Activated naive CD8-positive, alpha-beta T cell treated with anti-CD3 and anti-CD28 coated beads, Interleukin-2, amount 50 U/mL, for 24 hours (primary cell): Measurements from ENCODE around the gene FAM98B.
A peak's percentile ranks its signal among the peaks of the same experiment; 100 is the strongest.

Source experiments
- ATAC-seq: fragments of 150-1000 bp; cut with Tn5 transposase; one replicate; pipeline ENCODE4 v1.10.0; 2021
- DNase-seq: peaks from one replicate; pipeline ENCODE4 v3.0.0; 2021
- H3K27ac Mint-ChIP-seq: one replicate; pipeline ENCODE4 v1.8.0; 2021; ENCODE audit warnings: mild to moderate bottlenecking, mixed read lengths
- H3K27me3 Mint-ChIP-seq: one replicate; pipeline ENCODE4 v1.8.0; 2021; ENCODE audit warnings: mixed read lengths
- H3K36me3 Mint-ChIP-seq: one replicate; pipeline ENCODE4 v1.8.0; 2021; ENCODE audit warnings: low read depth, mixed read lengths
- H3K4me1 Mint-ChIP-seq: one replicate; pipeline ENCODE4 v1.8.0; 2021; ENCODE audit warnings: mixed read lengths
- H3K4me3 Mint-ChIP-seq: one replicate; pipeline ENCODE4 v1.8.0; 2021; ENCODE audit warnings: mild to moderate bottlenecking, moderate library complexity, mixed read lengths
- H3K9me3 Mint-ChIP-seq: one replicate; pipeline ENCODE4 v1.8.0; 2021; ENCODE audit warnings: mixed read lengths

FAM98B gene

GRCh38 chr15:38477637-38478036 is 23.7 kb downstream of the FAM98B start:
- no peak overlapping the region for H3K27ac Mint-ChIP-seq
- no peaks in the 10 kb centered on the region for H3K9me3 Mint-ChIP-seq
- ATAC-seq (no peak), DNase-seq (no peak)
- H3K36me3 Mint-ChIP-seq: peaks cover 54% of the 10 kb centered on the region
- H3K4me1 Mint-ChIP-seq: peaks cover 24% of the 10 kb centered on the region
- no peak overlapping the region for H3K4me3 Mint-ChIP-seq
- H3K27me3 Mint-ChIP-seq: no peaks in the 10 kb centered on the region

DNA sequence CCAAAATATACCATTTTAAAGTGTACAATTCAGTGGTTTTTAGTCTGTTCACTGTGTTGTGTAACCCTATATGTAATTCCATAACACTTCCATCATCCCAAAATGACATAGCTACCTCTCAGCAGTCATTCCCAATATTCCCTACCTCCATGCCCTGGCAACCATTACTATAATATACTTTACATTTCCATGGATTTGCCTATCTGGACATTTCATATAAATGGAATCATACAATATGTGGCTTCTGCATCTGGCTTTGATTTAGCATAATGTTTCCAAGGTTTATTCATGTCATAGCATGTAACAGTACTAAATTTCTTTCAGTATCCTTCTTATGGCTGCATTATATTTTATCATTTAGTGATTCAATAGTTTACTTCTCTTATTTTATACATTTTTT is 25.3 kb downstream of the FAM98B start:
- no peak overlapping the region for H3K4me3 Mint-ChIP-seq
- ATAC-seq (no peak), DNase-seq (no peak)
- H3K9me3 Mint-ChIP-seq: no peaks in the 10 kb centered on the region
- peaks cover 24% of the 10 kb centered on the region for H3K4me1 Mint-ChIP-seq
- H3K36me3 Mint-ChIP-seq: peaks cover 54% of the 10 kb centered on the region
- no peaks in the 10 kb centered on the region for H3K27me3 Mint-ChIP-seq
- H3K27ac Mint-ChIP-seq: no peak overlapping the region

- no peak overlapping the region for H3K4me3 Mint-ChIP-seq
- peaks cover 23% of the 10 kb centered on the region for H3K4me1 Mint-ChIP-seq
- no peaks in the 10 kb centered on the region for H3K9me3 Mint-ChIP-seq
- H3K36me3 Mint-ChIP-seq: peaks cover 51% of the 10 kb centered on the region
- DNase-seq: no peak
- no peak for ATAC-seq
- H3K27me3 Mint-ChIP-seq: no peaks in the 10 kb centered on the region
- H3K27ac Mint-ChIP-seq: no peak overlapping the region
These were observed 25.8 kb downstream of the FAM98B start for GRCh38 chr15:38479756-38480155.

GRCh38 chr15:38481113-38481512 is 27.2 kb downstream of the FAM98B start:
- H3K9me3 Mint-ChIP-seq: no peaks in the 10 kb centered on the region
- no peak overlapping the region for H3K4me3 Mint-ChIP-seq
- H3K27me3 Mint-ChIP-seq: no peaks in the 10 kb centered on the region
- ATAC-seq (no peak), DNase-seq (no peak)
- H3K4me1 Mint-ChIP-seq: peaks cover 33% of the 10 kb centered on the region
- H3K36me3 Mint-ChIP-seq: peaks cover 52% of the 10 kb centered on the region
- H3K27ac Mint-ChIP-seq: peak overlapping the region; percentile 46

- no peaks in the 10 kb centered on the region for H3K27me3 Mint-ChIP-seq
- H3K36me3 Mint-ChIP-seq: peaks cover 52% of the 10 kb centered on the region
- ATAC-seq: no peak
- DNase-seq: no peak
- H3K27ac Mint-ChIP-seq: peak overlapping the region; percentile 46
- H3K9me3 Mint-ChIP-seq: no peaks in the 10 kb centered on the region
- peaks cover 38% of the 10 kb centered on the region for H3K4me1 Mint-ChIP-seq
- H3K4me3 Mint-ChIP-seq: no peak overlapping the region
These were observed 27.8 kb downstream of the FAM98B start for GRCh38 chr15:38481761-38482160.

DNA sequence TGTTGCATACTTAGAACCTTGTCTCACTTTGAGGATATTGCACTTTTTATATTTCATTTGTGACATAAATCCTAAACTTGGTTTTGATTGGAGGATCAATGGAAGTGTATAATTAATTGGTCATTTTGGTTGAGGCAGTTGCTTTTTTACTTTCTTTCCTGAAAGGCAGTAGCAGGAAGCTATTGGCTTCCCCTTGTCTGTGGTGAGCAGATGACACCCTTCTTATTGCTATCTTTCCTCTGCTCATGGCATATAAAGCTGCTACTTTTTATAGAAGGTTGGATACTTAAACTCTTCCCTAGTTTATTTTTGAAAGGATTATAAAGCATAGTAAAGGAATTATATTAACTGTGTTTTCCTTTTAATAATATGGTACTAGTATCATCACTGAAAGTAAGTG is 28.6 kb downstream of the FAM98B start:
- Mint-ChIP-seq H3K4me3 (no peak overlapping the region), H3K36me3 (peaks cover 53% of the 10 kb centered on the region), H3K4me1 (peaks cover 46% of the 10 kb centered on the region), H3K27ac (peak overlapping the region; percentile 1), H3K27me3 (no peaks in the 10 kb centered on the region), H3K9me3 (no peaks in the 10 kb centered on the region)
- no peak for ATAC-seq
- no peak for DNase-seq

DNA sequence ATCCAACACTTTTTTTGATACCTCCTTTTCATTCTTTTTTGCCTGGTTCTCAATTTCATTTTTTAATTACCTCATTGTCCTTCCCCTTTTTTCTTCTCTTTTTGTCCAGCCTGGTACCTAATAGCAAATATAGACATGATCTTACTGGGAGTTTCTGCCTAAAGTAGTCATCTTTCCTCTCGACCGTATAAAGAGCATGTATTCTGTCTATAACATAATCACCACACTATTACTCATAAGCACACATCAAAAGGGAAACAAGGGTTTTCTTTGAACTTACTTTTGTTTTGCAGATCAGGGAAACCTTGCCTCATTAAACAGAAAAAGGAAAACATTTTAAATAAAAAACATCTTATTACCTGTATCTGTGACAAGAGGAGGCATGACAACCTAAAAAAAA is 33.0 kb downstream of the FAM98B start:
- Mint-ChIP-seq H3K36me3 (peaks cover 47% of the 10 kb centered on the region), H3K9me3 (no peaks in the 10 kb centered on the region), H3K4me3 (peak overlapping the region; percentile 1), H3K27me3 (no peaks in the 10 kb centered on the region), H3K4me1 (peaks cover 53% of the 10 kb centered on the region), H3K27ac (peak overlapping the region; percentile 79)
- DNase-seq: no peak
- peak; percentile 96 for ATAC-seq

DNA sequence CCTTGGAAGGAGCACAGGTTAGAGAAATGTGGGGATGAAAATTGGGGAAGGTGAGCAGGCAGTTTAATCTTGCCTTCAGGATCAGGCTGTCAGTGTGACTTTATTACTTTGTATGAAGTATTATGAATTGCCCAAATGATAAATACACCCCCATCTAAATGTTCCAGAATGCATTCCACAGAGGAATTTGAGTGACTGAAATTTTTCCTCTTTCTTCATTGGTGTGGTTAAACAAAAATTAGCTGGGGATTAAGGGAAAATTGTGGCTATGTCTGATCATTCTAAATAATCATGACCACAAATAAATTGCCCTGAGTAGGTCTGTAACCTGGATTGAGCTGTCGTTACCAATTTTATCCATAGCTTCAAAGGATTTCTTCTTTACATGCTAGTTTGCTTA is 33.5 kb downstream of the FAM98B start:
- no peak for DNase-seq
- no peaks in the 10 kb centered on the region for H3K27me3 Mint-ChIP-seq
- ATAC-seq: no peak
- H3K9me3 Mint-ChIP-seq: no peaks in the 10 kb centered on the region
- H3K36me3 Mint-ChIP-seq: peaks cover 47% of the 10 kb centered on the region
- H3K4me3 Mint-ChIP-seq: peak overlapping the region; percentile 1
- peaks cover 51% of the 10 kb centered on the region for H3K4me1 Mint-ChIP-seq
- H3K27ac Mint-ChIP-seq: peak overlapping the region; percentile 79

DNA sequence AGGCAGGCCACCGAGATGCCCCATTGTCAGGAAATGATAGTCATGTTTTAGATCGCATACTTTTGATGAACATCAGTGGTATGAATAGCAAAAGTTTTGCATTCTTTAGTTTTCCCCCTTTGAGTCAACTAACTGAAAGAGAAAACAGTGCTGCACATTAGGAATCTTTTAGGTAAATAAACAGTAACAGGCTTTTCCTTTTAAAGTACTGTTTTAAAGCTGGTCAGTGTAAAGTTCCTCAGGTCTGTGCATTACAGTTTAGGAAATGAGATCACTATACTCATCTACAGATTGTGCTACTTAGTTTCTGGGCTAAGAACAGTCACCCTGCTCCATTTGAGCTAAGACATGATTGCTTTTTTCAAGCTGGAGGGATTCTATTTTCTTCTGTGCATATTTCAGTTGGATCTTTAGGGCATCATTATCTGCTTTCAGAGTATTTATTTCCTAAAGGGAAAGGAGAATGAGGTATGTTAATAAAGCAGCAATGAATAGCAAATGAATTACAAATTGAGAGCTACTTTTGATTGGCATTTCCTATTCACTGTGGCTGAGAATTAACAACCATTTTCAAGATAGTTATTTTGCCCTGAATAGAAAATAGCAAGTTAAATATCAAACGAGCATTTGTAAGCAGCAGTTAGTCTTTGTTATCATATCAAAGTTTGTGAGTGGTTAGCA is 36.5 kb downstream of the FAM98B start:
- Mint-ChIP-seq H3K4me1 (peaks cover 51% of the 10 kb centered on the region), H3K27me3 (no peaks in the 10 kb centered on the region), H3K9me3 (no peaks in the 10 kb centered on the region), H3K4me3 (no peak overlapping the region), H3K27ac (peak overlapping the region; percentile 62), H3K36me3 (peaks cover 56% of the 10 kb centered on the region)
- no peak for ATAC-seq
- no peak for DNase-seq

DNA sequence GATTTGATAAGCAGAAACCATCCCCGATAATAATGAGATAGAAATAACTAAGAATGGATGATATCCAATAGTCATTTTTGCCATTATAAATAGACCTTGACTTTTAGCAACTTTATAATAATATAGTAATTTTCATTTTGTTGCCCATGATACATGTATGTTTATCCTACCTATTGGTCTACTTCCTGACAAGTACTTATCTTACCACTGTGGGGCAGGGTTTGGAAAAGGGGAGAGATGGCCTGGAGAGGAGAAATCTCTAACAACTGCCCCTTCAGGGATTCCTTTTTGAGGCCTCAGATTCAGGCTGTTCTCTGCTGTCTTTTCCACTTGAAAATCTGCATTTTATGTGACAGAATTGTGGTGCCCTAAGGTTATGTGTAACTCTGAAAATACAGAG is 42.2 kb downstream of the FAM98B start:
- Mint-ChIP-seq H3K27ac (peak overlapping the region; percentile 39), H3K4me1 (peaks cover 24% of the 10 kb centered on the region), H3K27me3 (no peaks in the 10 kb centered on the region), H3K9me3 (no peaks in the 10 kb centered on the region), H3K4me3 (no peak overlapping the region), H3K36me3 (peaks cover 63% of the 10 kb centered on the region)
- no peak for DNase-seq
- ATAC-seq: no peak

GRCh38 chr15:38499651-38500050 is 45.7 kb downstream of the FAM98B start:
- Mint-ChIP-seq H3K27me3 (no peaks in the 10 kb centered on the region), H3K9me3 (no peaks in the 10 kb centered on the region), H3K27ac (peak overlapping the region; percentile 44), H3K36me3 (peaks cover 74% of the 10 kb centered on the region), H3K4me3 (no peak overlapping the region), H3K4me1 (peaks cover 13% of the 10 kb centered on the region)
- no peak for ATAC-seq
- no peak for DNase-seq

- Mint-ChIP-seq H3K4me1 (peaks cover 27% of the 10 kb centered on the region), H3K4me3 (no peak overlapping the region), H3K27me3 (no peaks in the 10 kb centered on the region), H3K27ac (peak overlapping the region; percentile 38), H3K9me3 (no peaks in the 10 kb centered on the region), H3K36me3 (peaks cover 86% of the 10 kb centered on the region)
- no peak for ATAC-seq
- DNase-seq: no peak
These were observed 49.6 kb downstream of the FAM98B start for GRCh38 chr15:38503496-38503895.

- ATAC-seq: peak; percentile 81
- no peaks in the 10 kb centered on the region for H3K27me3 Mint-ChIP-seq
- H3K9me3 Mint-ChIP-seq: no peaks in the 10 kb centered on the region
- H3K27ac Mint-ChIP-seq: peak overlapping the region; percentile 91
- peaks cover 32% of the 10 kb centered on the region for H3K4me1 Mint-ChIP-seq
- DNase-seq: no peak
- no peak overlapping the region for H3K4me3 Mint-ChIP-seq
- peaks cover 83% of the 10 kb centered on the region for H3K36me3 Mint-ChIP-seq
These were observed 50.9 kb downstream of the FAM98B start for GRCh38 chr15:38504680-38505467.

DNA sequence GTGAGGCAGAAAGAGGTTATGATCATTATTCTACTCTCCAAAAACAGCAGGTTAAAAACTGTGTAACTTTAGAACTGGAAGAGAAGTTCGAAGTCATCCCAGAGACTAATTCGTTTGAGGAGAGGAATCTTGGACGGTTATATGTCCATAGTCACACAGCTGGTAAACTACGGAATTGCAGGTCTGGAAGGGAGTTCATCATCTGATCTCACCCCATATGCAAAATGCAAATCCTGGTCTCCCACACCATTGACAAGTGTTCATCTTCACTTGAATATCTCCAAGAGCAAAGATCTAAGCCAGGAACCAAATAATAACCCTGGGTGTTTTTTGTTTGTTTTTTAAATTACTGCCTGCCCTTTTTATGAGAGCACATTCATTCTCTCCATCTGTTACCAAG is 53.1 kb downstream of the FAM98B start:
- DNase-seq: no peak
- Mint-ChIP-seq H3K27me3 (no peaks in the 10 kb centered on the region), H3K36me3 (peaks cover 80% of the 10 kb centered on the region), H3K9me3 (no peaks in the 10 kb centered on the region), H3K4me1 (peaks cover 39% of the 10 kb centered on the region), H3K4me3 (no peak overlapping the region), H3K27ac (no peak overlapping the region)
- ATAC-seq: no peak

DNA sequence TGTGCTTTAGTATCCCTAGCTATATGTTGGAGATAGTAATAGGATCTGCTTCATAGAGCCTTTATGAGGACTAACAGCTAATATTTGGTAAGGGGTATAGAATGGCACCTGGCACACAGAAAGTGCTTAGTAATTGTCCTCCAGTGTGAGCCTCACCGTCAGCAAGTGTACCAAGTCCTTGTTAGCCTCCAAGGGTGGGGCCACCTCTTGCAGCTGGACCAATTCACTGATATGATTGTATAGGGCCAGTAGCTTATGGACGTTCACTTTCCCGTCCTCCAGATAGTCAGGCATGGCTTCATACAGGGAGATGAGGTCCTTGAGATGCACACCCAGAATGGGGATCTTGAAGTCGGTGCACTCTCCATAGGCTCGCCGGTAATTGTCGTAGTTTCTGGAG is 53.6 kb downstream of the FAM98B start:
- Mint-ChIP-seq H3K36me3 (peaks cover 78% of the 10 kb centered on the region), H3K4me1 (peaks cover 39% of the 10 kb centered on the region), H3K9me3 (no peaks in the 10 kb centered on the region), H3K27ac (peak overlapping the region; percentile 81), H3K4me3 (no peak overlapping the region), H3K27me3 (no peaks in the 10 kb centered on the region)
- DNase-seq (no peak), ATAC-seq (no peak)
